GM18526 (cell line): ENCODE data around the gene HSPA4L.

Experiments
- POLR2A ChIP-seq: IDR thresholded peaks from 3 replicates; pipeline ENCODE4 v1.6.1; 2011; ENCODE audit not compliant: insufficient read length; ENCODE audit errors: extremely low read depth

The HSPA4L gene

DNA sequence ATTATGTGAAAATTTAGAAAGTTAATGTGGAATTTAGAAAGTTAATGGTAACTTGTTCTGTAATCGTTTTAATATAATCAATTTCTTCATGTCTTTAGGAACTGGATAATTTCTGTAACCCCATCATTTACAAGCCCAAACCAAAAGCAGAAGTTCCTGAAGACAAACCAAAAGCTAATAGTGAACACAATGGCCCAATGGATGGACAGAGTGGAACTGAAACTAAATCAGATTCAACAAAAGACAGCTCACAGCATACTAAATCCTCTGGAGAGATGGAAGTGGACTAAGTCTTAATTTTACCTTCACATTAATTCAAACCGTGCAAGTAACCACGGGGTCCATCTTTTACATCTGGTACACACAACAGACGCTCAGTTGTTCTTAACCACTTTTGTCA is 50.5 kb downstream of the HSPA4L start:
- no peak for TF ChIP-seq POLR2A

DNA sequence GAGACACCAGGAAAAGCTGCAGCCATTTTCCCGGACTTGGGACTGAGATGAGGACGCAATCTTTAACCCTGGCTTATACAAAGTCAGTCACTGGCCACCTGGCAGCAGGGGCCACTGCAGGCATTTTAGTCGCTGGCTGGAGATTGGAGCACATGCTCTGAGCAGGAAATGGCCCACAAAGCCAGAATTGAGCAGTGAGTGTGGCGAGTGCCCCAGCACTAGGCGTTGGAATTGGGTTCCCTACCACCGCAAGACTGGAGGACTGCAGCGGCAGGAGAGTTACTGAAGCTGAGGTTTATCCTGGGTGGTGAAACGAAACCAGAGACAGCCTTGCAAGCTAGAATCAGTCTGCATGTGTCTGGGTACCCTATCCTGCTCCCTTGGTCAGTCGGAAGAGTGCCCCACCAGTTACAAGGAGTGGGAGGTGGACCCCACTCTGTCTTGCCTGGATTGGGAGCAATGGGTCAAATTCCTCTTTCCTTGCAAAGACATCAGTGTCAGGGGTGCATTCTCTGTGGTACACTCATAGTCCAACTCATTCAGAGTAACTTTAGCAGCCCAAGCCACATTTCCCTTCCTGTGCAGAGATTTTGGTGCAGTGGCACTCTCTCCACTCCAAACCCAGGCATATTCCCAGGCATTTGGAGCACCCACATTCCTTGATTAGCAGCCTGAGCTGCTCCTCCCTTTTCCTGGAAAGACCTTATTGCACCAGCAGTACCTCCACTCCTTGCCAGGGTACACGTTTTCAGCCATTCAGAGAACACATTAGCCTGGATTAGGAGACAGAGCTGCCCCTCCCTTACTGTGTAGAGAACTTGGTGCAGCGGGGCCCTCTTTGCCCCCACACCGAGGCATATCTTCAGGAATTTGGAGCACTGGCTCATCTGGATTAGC is 61.8 kb downstream of the HSPA4L start:
- no peak for TF ChIP-seq POLR2A

- no peak for TF ChIP-seq POLR2A
Measured at GRCh38 chr4:127844601-127845116, 62.5 kb downstream of the HSPA4L start.

DNA sequence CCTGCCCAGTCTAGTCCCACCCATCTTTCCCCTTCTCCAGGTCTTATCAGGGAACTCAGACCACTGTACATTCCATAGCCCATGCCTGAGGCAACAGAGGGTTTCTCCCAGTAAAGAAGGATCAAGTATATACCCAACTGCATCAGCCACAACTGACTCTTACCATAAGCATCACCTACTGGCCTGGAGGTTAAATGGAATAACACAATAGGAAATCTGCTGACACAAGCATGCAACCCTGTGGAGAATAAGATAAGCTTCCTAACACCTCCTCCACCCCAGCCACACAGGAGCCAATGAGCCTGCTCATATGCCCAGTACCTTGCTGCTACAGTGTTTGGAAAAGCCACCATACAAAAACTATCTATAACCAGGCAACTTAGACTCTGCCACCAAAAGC is 63.9 kb downstream of the HSPA4L start:
- no peak for TF ChIP-seq POLR2A

- no peak for TF ChIP-seq POLR2A
Measured at GRCh38 chr4:127846765-127847164, 64.6 kb downstream of the HSPA4L start.

DNA sequence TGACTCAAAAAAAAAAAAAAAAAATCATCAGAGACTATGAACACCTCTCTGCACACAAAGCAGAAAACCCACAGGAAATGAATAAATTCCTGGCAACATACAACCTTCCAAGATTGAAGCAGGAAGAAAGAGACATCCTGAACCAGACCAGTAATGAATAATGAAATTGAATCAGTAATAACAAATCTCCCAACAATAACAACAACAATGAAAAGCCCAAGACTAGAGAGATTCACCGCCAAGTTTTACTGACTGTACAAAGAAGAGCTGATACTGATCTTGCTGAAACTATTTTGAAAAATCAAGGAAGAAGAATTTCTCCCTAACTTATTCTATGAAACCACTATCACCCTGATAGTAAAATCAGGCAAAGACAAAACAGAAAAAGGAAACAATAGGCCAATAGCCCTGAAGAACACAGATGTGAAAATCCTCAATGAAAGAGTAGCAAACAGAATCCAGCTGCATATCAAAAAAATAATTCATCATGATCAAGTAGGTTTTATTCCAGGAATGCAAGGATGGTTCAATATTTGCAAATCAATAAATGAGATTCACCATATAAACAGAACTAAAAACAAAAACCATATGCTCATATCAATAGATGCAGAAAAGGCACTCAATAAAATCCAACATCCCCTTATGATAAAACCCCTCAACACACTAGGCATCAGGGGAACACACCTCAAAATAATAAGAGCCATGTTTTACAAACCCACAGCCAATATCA is 67.5 kb downstream of the HSPA4L start:
- no peak for TF ChIP-seq POLR2A

- no peak for TF ChIP-seq POLR2A
Measured at GRCh38 chr4:127852661-127853060, 70.5 kb downstream of the HSPA4L start.

- TF ChIP-seq POLR2A = no peak
Measured at GRCh38 chr4:127856196-127856812, 74.2 kb downstream of the HSPA4L start.

DNA sequence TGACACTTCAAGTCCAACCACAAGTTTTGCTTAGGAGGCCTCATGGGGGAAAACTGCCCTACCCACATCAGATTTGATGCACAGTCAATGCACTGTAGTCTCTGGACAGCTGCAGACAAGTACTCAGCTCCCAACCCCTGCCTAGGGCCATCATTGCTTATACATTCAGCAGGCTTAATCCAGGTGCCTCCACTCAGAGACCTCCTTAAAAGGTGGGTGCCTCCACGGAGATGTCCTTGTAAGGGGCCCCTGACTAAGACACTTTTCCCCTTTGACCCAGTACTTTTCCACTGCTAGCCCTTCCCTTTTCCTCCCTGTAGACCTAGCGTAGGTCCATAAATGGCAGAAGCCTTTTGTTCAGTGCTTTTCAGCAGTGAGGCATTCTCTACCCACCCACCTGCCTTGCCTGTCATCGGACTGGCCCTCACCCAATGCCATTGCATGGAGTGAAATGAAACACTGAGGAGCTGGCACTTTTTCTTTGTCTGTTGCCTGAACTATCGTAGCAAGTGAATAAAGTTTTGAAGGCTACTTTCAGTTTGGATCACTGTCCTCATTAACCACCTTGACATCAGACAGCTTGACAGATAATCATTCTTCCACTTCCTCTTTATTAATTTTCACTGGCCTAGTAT is 74.8 kb downstream of the HSPA4L start:
- TF ChIP-seq POLR2A = no peak

DNA sequence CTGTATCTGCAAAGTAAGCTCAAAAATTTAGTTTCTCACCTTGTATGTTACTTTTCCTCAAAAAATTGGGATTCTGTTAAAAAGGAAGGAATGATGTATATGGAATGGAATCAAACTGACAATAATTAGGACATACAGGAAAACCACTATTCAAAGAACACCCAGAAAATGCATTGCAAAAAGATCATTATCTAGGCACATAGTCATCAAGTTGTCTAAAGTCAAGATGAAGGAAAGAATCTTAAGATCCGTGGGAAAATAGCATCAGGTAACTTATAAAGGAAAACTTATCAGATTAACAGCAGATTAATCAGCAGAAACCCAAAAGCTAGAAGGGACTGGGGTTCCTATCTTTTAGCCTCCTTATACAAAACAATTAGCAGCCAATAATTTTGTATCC is 75.5 kb downstream of the HSPA4L start:
- TF ChIP-seq POLR2A = no peak

DNA sequence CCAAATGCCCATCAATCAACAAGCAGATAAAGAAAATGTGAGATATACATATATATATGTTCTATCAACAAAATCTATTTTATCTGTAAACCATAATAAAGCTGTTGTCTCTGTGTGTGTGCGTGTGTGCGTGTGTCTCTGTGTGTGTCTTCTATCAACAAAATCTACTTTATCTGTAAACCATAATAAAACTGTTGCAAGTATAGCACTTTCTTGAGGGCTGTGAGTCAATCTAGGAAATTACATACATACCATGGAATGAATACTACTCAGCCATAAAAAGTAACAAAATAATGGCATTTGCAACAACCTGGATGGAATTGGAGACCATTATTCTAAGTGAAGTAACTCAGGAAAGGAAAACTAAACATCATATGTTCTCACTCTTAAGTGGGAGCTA is 86.1 kb downstream of the HSPA4L start:
- TF ChIP-seq POLR2A = no peak

- TF ChIP-seq POLR2A = no peak
Measured at GRCh38 chr4:127870281-127870680, 88.2 kb downstream of the HSPA4L start.

GRCh38 chr4:127870688-127871087 is 88.6 kb downstream of the HSPA4L start:
- no peak for TF ChIP-seq POLR2A

- TF ChIP-seq POLR2A = no peak
Measured at GRCh38 chr4:127875791-127876190, 93.7 kb downstream of the HSPA4L start.
